ENCODE measurements around the gene NID1. TPM values are rescaled to one million over a fixed set of nuclear protein-coding genes. Genes with fewer than 3 reads are reported as not detected.

NID1 gene
- total RNA-seq, 3 donors from 2014 or later = 60.3 to 288 (median 154) TPM

- H3K27me3 ChIP-seq = no peaks in the 10 kb centered on the region
- peak overlapping the region; percentile 75 to 98 (median 95) for H3K4me3 ChIP-seq
- H3K27ac ChIP-seq = peak overlapping the region; percentile 83 to 97
- no peak for TF ChIP-seq CTCF (IDR thresholded peaks at IDR 0.05)
- TF ChIP-seq POLR2A (IDR thresholded peaks at IDR 0.05) = no peak
- TF ChIP-seq POLR2AphosphoS5 (IDR thresholded peaks at IDR 0.05) = no peak
- intact Hi-C loops (cut with DNase I; ENCODE audit: low total_unique reads) = no loop called here
- H3K36me3 ChIP-seq = no peaks in the 10 kb centered on the region
- no peaks in the 10 kb centered on the region for H3K4me1 ChIP-seq
- peak; percentile 26 to 56 for DNase-seq (ENCODE audit: low spot score in 2 of 2)
- H3K9me3 ChIP-seq = no peaks in the 10 kb centered on the region
Measured at GRCh38 chr1:236063919-236064673, 794 bp downstream of the NID1 start.

DNA sequence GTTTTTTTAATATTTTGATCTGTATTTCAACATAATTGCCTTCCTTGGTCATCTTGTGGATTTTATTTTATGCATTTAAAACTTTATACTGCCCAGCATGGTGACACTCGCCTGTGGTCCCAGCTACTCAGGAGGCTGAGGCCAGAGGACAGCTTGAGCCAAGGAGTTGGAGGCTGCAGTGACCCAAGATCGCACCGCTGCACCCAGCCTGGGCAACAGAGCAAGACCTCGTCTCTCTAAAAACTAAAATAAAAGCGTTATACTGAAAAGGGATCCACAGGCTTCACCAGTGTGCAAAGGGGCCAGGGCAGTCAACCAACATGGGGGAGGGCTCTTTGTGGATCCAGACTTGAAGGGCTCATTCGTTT is 1.4 kb downstream of the NID1 start:
- no peak for DNase-seq (ENCODE audit: low spot score in 2 of 2)
- intact Hi-C loops (cut with DNase I; ENCODE audit: low total_unique reads) = no loop called here
- H3K27me3 ChIP-seq = no peaks in the 10 kb centered on the region
- peak overlapping the region; percentile 75 to 98 (median 95) for H3K4me3 ChIP-seq
- no peaks in the 10 kb centered on the region for H3K36me3 ChIP-seq
- no peaks in the 10 kb centered on the region for H3K9me3 ChIP-seq
- no peak for TF ChIP-seq POLR2A (IDR thresholded peaks at IDR 0.05)
- no peak for TF ChIP-seq CTCF (IDR thresholded peaks at IDR 0.05)
- no peak for TF ChIP-seq POLR2AphosphoS5 (IDR thresholded peaks at IDR 0.05)
- peak overlapping the region; percentile 83 to 97 for H3K27ac ChIP-seq
- no peaks in the 10 kb centered on the region for H3K4me1 ChIP-seq

DNA sequence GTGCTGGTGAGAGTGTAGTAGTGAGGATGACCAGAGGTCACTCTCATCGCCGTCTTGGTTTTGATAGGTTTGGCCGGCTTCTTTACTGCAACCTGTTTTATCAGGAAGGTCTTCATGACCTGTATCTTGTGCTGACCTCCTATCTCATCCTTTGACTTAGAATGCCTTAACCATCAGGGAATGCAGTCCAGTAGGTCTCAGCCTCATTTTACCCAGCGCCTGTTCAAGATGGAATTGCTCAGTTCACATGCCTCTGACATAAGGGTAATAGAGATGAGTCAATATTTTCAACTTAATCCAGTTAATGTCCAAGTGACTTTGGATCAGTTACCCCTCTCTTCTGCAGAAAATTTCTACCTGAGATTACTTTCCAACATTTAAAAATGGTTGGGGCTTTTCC is 4.6 kb downstream of the NID1 start:
- no peak for TF ChIP-seq POLR2A (IDR thresholded peaks at IDR 0.05)
- no peak for TF ChIP-seq CTCF (IDR thresholded peaks at IDR 0.05)
- TF ChIP-seq POLR2AphosphoS5 (IDR thresholded peaks at IDR 0.05) = no peak
- intact Hi-C loops (cut with DNase I; ENCODE audit: low total_unique reads) = no loop called here

GRCh38 chr1:236059011-236059410 is 5.9 kb downstream of the NID1 start:
- Histone ChIP-seq H3K27me3 (no peaks in the 10 kb centered on the region), H3K4me3 (peak overlapping the region; percentile 20 to 35 (median 25)), H3K27ac (peak overlapping the region in 1 of 2 donors; percentile 70), H3K36me3 (no peaks in the 10 kb centered on the region), H3K9me3 (no peaks in the 10 kb centered on the region), H3K4me1 (no peaks in the 10 kb centered on the region)
- DNase-seq (ENCODE audit: low spot score in 2 of 2) = no peak
- TF ChIP-seq CTCF (IDR thresholded peaks at IDR 0.05) = no peak
- no peak for TF ChIP-seq POLR2AphosphoS5 (IDR thresholded peaks at IDR 0.05)
- TF ChIP-seq POLR2A (IDR thresholded peaks at IDR 0.05) = no peak
- intact Hi-C loops (cut with DNase I; ENCODE audit: low total_unique reads) = no loop called here

More for the DNA sequence above, 4.6 kb downstream of the NID1 start:
- H3K36me3 ChIP-seq = no peaks in the 10 kb centered on the region
- H3K4me3 ChIP-seq = peak overlapping the region in 1 of 3 donors; percentile 95
- no peaks in the 10 kb centered on the region for H3K4me1 ChIP-seq
- H3K9me3 ChIP-seq = no peaks in the 10 kb centered on the region
- H3K27ac ChIP-seq = peak overlapping the region in 1 of 2 donors; percentile 36
- DNase-seq (ENCODE audit: low spot score in 2 of 2) = no peak
- H3K27me3 ChIP-seq = no peaks in the 10 kb centered on the region

- no peak for DNase-seq (ENCODE audit: low spot score in 2 of 2)
- H3K4me1 ChIP-seq = no peaks in the 10 kb centered on the region
- H3K4me3 ChIP-seq = peak overlapping the region; percentile 20 to 35 (median 25)
- H3K9me3 ChIP-seq = no peaks in the 10 kb centered on the region
- H3K27ac ChIP-seq = peak overlapping the region in 1 of 2 donors; percentile 70
- no peaks in the 10 kb centered on the region for H3K36me3 ChIP-seq
- TF ChIP-seq CTCF (IDR thresholded peaks at IDR 0.05) (no peak), POLR2A (IDR thresholded peaks at IDR 0.05) (no peak), POLR2AphosphoS5 (IDR thresholded peaks at IDR 0.05) (no peak)
- no peaks in the 10 kb centered on the region for H3K27me3 ChIP-seq
- intact Hi-C loops (cut with DNase I; ENCODE audit: low total_unique reads) = no loop called here
Measured at GRCh38 chr1:236058141-236058934, 6.6 kb downstream of the NID1 start.
